ENCODE measurements around the gene LARGE1.

The LARGE1 gene

GRCh38 chr22:33682927-33683326, 237.3 kb downstream of the LARGE1 start:
- H3K27ac ChIP-seq = no peak overlapping the region
- no peak for DNase-seq
- no peaks in the 10 kb centered on the region for H3K36me3 ChIP-seq (replicated peaks)
- no peak overlapping the region for H3K4me3 ChIP-seq (ENCODE audit: low read depth, low read length)
- no peaks in the 10 kb centered on the region for H3K27me3 ChIP-seq (replicated peaks)
- in situ Hi-C loops (cut with HindIII; ENCODE audit: low pct_ligation_motif_present, low sequenced_read_pairs) = no loop called here
- TF ChIP-seq CTCF (IDR thresholded peaks at IDR 0.05; ENCODE audit: low read depth, low read length, missing control alignments) = no peak

- DNase-seq = no peak
- Histone ChIP-seq H3K27me3 (replicated peaks) (no peaks in the 10 kb centered on the region), H3K36me3 (replicated peaks) (no peaks in the 10 kb centered on the region), H3K4me3 (ENCODE audit: low read depth, low read length) (no peak overlapping the region), H3K27ac (no peak overlapping the region)
- in situ Hi-C loops (cut with HindIII; ENCODE audit: low pct_ligation_motif_present, low sequenced_read_pairs) = no loop called here
- no peak for TF ChIP-seq CTCF (IDR thresholded peaks at IDR 0.05; ENCODE audit: low read depth, low read length, missing control alignments)
Measured at GRCh38 chr22:33680632-33681031, 239.6 kb downstream of the LARGE1 start.

- H3K4me3 ChIP-seq (ENCODE audit: low read depth, low read length) = no peak overlapping the region
- H3K36me3 ChIP-seq (replicated peaks) = no peaks in the 10 kb centered on the region
- no peak for DNase-seq
- no peak overlapping the region for H3K27ac ChIP-seq
- no peak for TF ChIP-seq CTCF (IDR thresholded peaks at IDR 0.05; ENCODE audit: low read depth, low read length, missing control alignments)
- in situ Hi-C loops (cut with HindIII; ENCODE audit: low pct_ligation_motif_present, low sequenced_read_pairs) = no loop called here
- H3K27me3 ChIP-seq (replicated peaks) = no peaks in the 10 kb centered on the region
Measured at GRCh38 chr22:33678523-33678922, 241.8 kb downstream of the LARGE1 start.

- Histone ChIP-seq H3K27ac (no peak overlapping the region), H3K36me3 (replicated peaks) (no peaks in the 10 kb centered on the region), H3K27me3 (replicated peaks) (no peaks in the 10 kb centered on the region), H3K4me3 (ENCODE audit: low read depth, low read length) (no peak overlapping the region)
- no peak for TF ChIP-seq CTCF (IDR thresholded peaks at IDR 0.05; ENCODE audit: low read depth, low read length, missing control alignments)
- in situ Hi-C loops (cut with HindIII; ENCODE audit: low pct_ligation_motif_present, low sequenced_read_pairs) = no loop called here
- DNase-seq = no peak
Measured at GRCh38 chr22:33677536-33677935, 242.7 kb downstream of the LARGE1 start.

- Histone ChIP-seq H3K27ac (no peak overlapping the region), H3K4me3 (ENCODE audit: low read depth, low read length) (no peak overlapping the region), H3K27me3 (replicated peaks) (no peaks in the 10 kb centered on the region), H3K36me3 (replicated peaks) (no peaks in the 10 kb centered on the region)
- DNase-seq = no peak
- in situ Hi-C loops (cut with HindIII; ENCODE audit: low pct_ligation_motif_present, low sequenced_read_pairs) = no loop called here
- TF ChIP-seq CTCF (IDR thresholded peaks at IDR 0.05; ENCODE audit: low read depth, low read length, missing control alignments) = no peak
Measured at GRCh38 chr22:33674357-33674756, 245.9 kb downstream of the LARGE1 start.

- H3K4me3 ChIP-seq (ENCODE audit: low read depth, low read length) = no peak overlapping the region
- DNase-seq = no peak
- no peaks in the 10 kb centered on the region for H3K27me3 ChIP-seq (replicated peaks)
- no peak overlapping the region for H3K27ac ChIP-seq
- TF ChIP-seq CTCF (IDR thresholded peaks at IDR 0.05; ENCODE audit: low read depth, low read length, missing control alignments) = no peak
- H3K36me3 ChIP-seq (replicated peaks) = no peaks in the 10 kb centered on the region
- in situ Hi-C loops (cut with HindIII; ENCODE audit: low pct_ligation_motif_present, low sequenced_read_pairs) = no loop called here
Measured at GRCh38 chr22:33669746-33670145, 250.5 kb downstream of the LARGE1 start.

All from brain microvascular endothelial cell (primary cell).